Activated T-helper 1 cell treated with Interleukin-2 at 50 U/mL for 16 hours (primary cell): ENCODE data around the gene APCDD1L.

Experiments used
- DNase-seq: peaks from one replicate; pipeline ENCODE4 v3.0.0-alpha.2; 2020; ENCODE audit warnings: low read depth

Gene APCDD1L

GRCh38 chr20:58515233-58516212 lies at the start of gene APCDD1L:
Gene APCDD1L (minus strand): TSS chr20:58515399. CDS start chr20:58514707, 692 bp downstream.
- DNase-seq, result no peak

GRCh38 chr20:58559368-58559729 lies 44.1 kb upstream of the APCDD1L start:
- DNase-seq, result no peak

GRCh38 chr20:58558486-58559367 lies 43.5 kb upstream of the APCDD1L start:
- DNase-seq, result no peak

- no peak for DNase-seq
Observed at GRCh38 chr20:58557733-58558342, 42.6 kb upstream of the APCDD1L start.

- no peak for DNase-seq
Observed at GRCh38 chr20:58556961-58557360, 41.8 kb upstream of the APCDD1L start.

GRCh38 chr20:58555078-58555765 lies 40.0 kb upstream of the APCDD1L start:
- no peak for DNase-seq

GRCh38 chr20:58554541-58554940 lies 39.3 kb upstream of the APCDD1L start:
- no peak for DNase-seq

- DNase-seq, result no peak
Observed at GRCh38 chr20:58553841-58554240, 38.6 kb upstream of the APCDD1L start.

GRCh38 chr20:58553166-58553696 lies 38.0 kb upstream of the APCDD1L start:
- DNase-seq, result no peak

- no peak for DNase-seq
Observed at GRCh38 chr20:58552366-58552934, 37.3 kb upstream of the APCDD1L start.

GRCh38 chr20:58551631-58552030 lies 36.4 kb upstream of the APCDD1L start:
- no peak for DNase-seq

GRCh38 chr20:58550275-58551059 lies 35.3 kb upstream of the APCDD1L start:
- no peak for DNase-seq

GRCh38 chr20:58549231-58550209 lies 34.3 kb upstream of the APCDD1L start:
- no peak for DNase-seq

- no peak for DNase-seq
Observed at GRCh38 chr20:58547623-58548475, 32.6 kb upstream of the APCDD1L start.

- no peak for DNase-seq
Observed at GRCh38 chr20:58546756-58547622, 31.8 kb upstream of the APCDD1L start.

- no peak for DNase-seq
Observed at GRCh38 chr20:58546416-58546711, 31.2 kb upstream of the APCDD1L start.
